GM18499 (cell line): ENCODE results near the gene MRTFB.

ENCODE experiments used
- ATAC-seq: cut with Tn5 transposase; IDR thresholded peaks from one replicate; pipeline ENCODE4 v1.9.1; 2021; ENCODE audit warnings: moderate number of reproducible peaks; ENCODE audit not compliant: insufficient read depth, unreplicated experiment

MRTFB gene

DNA sequence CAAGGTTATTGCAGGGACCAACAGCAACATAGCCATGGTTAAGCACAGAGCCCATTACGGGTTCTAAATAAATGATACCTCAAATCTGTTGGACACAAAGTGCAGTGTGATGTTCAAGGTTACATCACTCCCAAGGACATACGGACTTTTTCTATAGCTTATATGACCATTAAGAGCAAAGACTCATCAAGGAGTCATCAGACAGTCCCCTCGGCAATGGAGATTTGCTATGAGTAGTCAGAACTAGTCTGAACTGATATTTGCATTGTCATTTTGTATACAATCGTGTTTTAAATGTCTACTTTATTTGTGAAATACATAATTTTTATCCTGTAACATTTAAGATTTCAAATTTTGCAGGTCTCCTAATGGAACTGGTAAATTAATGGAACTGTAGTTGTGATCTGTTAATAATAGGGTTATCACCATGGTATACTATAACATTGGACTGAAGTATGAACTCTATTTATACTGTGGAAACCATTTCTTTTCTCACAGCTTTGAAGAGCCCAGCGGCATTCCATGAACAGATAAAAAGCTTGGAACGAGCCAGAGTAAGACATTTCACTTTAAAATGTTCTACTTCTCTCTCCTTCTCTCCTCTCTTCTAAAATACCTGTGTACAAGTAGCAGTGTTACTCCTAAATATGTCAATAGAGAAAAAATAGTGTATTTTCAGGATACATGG, 140.9 kb downstream of the MRTFB start:
- ATAC-seq, result no peak

- ATAC-seq, result no peak
These were observed 144.8 kb downstream of the MRTFB start for GRCh38 chr16:14215941-14216340.

- no peak for ATAC-seq
These were observed 148.9 kb downstream of the MRTFB start for GRCh38 chr16:14219983-14220382.

- ATAC-seq, result no peak
These were observed 152.5 kb downstream of the MRTFB start for GRCh38 chr16:14223632-14224031.

GRCh38 chr16:14225457-14225856, 154.3 kb downstream of the MRTFB start:
- no peak for ATAC-seq

DNA sequence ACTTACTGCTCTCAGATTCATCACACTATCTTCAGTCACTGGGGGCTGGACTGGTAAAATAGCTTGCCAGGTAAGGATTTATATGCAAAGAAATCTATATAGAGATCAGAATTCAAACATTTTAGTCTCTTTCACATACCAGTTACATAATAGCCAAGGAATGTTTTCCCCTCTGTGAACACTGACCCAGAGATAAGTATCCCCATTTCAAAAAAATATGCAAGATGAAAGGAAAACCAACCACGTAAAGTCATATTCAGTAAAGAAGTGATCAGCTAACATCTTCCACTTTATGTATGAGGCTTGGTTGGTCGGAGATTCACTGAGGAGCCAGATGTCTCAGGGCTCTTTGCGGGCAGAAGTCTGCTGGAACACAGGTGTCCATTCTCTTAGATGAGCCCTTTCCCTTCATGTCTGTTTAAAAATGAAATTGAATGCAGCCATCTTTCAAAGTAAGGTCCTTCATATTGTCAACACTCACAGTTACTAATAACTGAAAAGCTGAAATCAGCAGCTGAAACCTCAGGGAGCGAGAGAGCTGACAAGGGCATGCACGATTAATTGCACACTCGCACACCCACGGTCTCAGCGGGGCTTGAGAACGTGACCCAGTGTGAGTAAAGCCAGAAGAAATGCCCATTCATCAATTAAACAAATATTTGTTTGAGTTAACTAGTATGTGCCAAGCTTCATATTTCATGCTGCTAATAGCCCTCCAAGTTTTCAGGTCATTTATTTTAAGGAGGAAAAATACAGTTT, 161.2 kb downstream of the MRTFB start:
- ATAC-seq, result no peak

GRCh38 chr16:14236401-14236800, 165.3 kb downstream of the MRTFB start:
- ATAC-seq, result no peak

- no peak for ATAC-seq
These were observed 167.6 kb downstream of the MRTFB start for GRCh38 chr16:14238756-14239155.

DNA sequence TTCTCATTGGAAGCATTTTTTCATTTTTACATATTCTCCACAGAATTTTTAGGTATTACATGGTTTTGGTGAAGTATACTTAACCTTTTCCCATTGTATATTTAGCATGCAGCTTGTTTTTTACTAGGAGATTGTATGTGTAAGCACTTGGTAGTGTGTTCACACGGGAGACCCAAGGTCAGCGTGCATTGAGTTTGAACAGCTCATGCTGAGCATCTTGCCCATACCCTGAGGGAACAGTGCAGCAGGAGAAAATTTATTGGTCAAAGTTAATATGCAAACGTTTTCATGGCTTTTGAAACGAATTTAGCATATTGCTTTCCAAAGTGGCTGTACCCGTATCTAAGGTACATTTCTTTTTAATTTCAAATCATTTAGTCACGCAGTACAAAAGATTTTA, 168.7 kb downstream of the MRTFB start:
- no peak for ATAC-seq

DNA sequence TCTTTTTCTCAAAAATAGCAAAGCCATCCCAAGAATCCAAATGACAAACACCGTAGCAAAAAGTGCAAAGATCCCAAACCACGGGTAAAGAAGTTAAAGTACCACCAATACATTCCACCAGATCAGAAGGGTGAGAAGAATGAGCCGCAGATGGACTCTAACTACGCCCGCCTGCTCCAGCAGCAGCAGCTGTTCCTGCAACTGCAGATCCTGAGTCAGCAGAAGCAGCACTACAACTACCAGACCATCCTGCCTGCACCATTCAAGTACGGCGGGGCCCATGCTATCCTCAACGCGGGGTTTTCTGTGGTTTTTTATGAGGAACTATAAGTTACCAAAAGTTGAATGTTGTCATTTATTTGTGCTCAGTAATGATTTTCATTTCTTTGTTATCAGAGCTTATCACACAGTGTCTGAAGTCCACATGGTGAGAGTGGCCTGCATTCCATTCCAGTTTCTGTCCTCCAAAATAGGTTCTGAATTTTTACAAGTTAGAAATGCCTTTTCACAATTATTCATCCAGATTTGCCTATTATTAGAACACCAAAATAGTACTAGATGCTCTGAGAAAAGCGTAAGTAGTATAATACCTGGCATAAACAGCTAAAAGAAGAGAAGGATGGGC, 169.2 kb downstream of the MRTFB start:
- no peak for ATAC-seq

GRCh38 chr16:14240964-14241363, 169.8 kb downstream of the MRTFB start:
- no peak for ATAC-seq

DNA sequence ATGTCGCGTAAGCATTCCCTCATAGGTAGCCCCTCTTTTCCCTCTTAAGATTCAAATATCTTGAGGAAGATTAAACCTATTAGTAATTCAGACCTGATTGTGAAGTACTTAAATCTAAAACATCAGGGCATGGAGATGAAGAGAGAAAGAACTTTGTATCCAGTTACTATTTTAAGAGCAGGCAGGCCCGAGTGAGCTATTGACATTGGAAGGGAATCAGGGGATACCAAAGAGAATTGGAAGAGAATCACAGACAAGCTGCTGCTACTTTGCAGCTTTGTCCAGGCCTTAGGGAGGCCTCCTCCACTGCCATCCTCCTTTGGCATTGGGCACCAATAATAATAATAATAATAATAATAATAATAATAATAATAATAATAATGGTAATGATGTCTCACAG, 170.5 kb downstream of the MRTFB start:
- no peak for ATAC-seq

DNA sequence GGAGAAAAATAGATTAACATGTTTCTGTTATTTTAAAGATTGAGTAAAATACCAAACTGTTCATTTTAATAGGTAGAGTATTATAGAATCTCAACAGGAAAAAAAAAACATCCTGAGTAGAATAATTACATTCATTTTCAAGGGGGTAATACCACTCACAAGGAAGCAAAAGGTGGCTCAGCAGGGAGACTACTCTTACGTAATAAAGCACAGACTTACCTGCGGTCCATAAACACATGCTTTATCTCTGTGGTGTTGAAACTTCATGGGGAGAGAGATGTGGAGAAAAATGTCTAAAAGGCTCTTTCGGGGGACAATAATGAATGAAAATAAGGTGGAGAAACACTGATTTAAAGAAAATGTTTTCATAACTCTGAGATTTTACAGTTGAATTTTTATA, 171.7 kb downstream of the MRTFB start:
- no peak for ATAC-seq

DNA sequence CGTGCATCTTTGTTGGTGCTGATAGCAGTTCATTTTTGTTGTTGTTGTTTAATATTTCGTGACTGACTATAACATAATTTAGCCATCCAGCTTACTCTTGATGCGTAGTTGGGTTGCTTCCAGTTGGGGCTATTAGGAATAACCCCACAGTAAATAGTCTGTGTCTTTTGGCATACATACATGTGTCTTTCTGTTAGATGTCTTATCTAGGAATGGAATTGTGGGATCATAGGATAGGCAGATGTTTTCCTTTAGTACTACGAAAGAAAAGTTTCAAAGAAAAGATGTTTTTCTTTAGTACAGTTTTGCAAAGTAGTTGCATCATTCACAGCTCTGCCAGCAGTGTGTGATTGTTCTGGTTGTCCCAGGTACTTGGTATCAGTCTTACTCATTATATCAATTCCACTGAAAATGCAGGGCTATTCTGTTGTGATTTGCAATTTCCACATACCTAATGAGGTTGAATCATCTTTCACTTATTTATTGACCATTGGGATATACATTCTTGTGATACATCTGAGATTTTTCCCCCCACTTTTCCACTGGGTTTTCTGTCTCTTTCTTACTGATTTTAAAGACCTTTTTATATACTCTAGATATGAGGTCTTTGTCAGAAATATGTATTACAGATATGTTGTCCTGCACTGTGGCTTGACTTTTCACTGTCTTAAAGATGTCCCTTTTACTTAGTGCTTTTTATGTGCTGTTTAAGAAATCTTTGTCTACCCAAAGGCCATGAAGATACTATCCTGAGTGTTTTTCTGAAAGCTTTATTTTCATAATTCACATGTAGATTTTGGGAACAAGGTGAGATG, 173.3 kb downstream of the MRTFB start:
- ATAC-seq, result no peak

DNA sequence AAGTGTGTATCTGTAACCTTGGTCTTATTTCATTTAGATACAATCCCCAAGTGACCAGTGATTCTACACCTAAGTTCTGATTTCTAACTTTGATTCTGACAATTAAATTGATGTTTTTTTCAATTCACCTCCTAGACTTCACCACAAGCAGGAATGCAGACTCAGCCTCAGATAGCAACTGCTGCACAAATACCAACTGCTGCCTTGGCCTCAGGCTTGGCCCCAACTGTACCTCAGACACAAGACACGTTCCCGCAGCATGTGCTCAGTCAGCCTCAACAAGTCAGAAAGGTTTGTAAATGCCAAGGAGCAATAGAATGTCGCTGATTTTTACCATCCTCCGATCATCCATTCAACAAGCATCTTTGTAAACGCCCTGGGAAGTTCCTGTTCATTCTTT, 177.7 kb downstream of the MRTFB start:
- no peak for ATAC-seq

DNA sequence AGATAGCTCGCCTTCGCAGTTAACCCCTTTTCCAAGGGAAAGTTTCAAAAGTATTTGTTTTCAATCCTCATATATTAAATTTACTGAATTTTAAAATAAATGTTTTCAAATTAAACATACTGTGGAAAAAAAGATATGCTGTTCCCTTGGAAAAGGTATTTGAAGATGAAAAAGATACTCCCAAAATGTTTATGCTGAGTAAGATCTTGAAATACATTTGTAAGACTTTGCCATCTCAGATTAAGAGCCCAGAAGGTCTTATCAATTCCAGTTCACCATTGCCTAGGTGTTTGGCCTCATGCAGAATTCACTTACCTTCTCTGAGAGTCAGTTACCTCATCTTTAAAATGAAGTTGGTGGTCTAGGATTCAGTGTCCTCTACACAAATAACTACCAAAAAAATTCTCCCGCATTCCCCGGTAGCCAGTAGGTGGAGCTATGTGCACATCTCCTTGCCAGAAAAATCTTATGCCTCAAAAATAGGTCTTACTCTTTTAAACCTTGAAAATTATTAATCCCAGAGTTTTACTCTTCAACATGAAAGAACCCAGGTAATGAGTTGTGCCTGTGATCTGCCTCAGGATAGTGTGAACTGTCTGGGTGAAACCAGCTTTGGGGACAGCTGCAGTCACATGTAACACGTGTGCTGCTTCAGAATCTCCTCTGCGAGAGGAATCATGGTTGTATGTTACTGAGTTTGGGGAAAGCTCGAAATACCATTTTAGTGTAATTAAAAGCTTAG, 178.3 kb downstream of the MRTFB start:
- ATAC-seq, result no peak

GRCh38 chr16:14251419-14251818, 180.3 kb downstream of the MRTFB start:
- no peak for ATAC-seq

DNA sequence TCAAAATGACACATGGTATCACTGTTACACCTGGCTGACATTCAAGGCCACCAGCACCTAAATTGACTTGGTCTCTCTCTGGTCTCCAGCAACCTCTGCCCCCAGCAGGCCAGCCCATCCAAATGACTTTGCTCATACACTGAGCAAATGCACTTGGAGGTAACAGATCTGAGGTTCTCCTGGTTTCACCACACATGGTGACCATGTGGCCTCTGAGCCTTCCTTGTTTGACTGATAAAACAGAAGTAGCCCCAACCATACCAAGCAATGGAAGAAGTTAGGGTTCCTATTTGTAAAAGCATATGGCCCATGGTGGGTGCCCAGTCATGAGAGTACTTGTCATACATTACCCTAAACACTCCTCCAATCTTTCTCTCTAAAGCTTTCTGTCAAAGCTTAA, 181.7 kb downstream of the MRTFB start:
- ATAC-seq, result no peak

GRCh38 chr16:14263011-14263410, 191.9 kb downstream of the MRTFB start:
- no peak for ATAC-seq

- no peak for ATAC-seq
These were observed 192.7 kb downstream of the MRTFB start for GRCh38 chr16:14263769-14264168.
